ENCODE results near the gene MYPOP.

DNA sequence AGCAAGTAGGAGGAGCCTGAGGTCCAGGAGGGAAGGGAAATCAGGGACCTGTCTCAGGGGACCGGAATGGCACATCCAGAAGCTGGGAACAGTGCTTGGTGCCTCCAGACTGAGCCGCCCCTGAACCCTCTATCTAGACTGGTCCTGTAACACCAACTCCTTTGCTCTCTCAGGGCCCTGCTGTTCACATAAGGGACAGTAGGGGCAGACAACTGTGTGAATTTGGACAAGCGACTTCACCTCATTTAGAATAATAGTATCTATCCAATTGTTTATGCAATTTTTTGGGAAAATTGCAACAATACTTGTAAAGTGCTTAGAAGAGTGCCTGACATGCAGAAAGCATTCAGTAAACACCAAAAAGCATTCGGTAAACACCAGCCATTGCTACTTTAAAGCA, 53.5 kb downstream of the MYPOP start:
- TF ChIP-seq ZSCAN22 (CRISPR knock-in tag; IDR thresholded peaks at IDR 0.05) (no peak), ZNF543 (CRISPR knock-in tag; IDR thresholded peaks at IDR 0.05) (no peak), TCF7L2 (IDR thresholded peaks at IDR 0.05; ENCODE audit: low read depth, low read length) (no peak), SP2 (CRISPR knock-in tag; IDR thresholded peaks at IDR 0.05) (no peak), IRF2 (CRISPR knock-in tag; IDR thresholded peaks at IDR 0.05) (no peak), FIP1L1 (IDR thresholded peaks at IDR 0.05; ENCODE audit: borderline replicate concordance, insufficient read depth, low read depth, low read length) (no peak), SUZ12 (IDR thresholded peaks at IDR 0.05; ENCODE audit: low read depth, low read length) (no peak), ZNF782 (CRISPR knock-in tag; IDR thresholded peaks at IDR 0.05; ENCODE audit: borderline replicate concordance) (no peak), SAFB2 (CRISPR knock-in tag; IDR thresholded peaks at IDR 0.05; ENCODE audit: borderline replicate concordance, low read depth) (no peak), ZKSCAN8 (CRISPR knock-in tag; IDR thresholded peaks at IDR 0.05; ENCODE audit: borderline replicate concordance) (no peak), TEAD3 (CRISPR knock-in tag; optimal IDR thresholded peaks at IDR 0.05; ENCODE audit: borderline replicate concordance) (no peak)
- TF ChIP-seq, protein P1, sequence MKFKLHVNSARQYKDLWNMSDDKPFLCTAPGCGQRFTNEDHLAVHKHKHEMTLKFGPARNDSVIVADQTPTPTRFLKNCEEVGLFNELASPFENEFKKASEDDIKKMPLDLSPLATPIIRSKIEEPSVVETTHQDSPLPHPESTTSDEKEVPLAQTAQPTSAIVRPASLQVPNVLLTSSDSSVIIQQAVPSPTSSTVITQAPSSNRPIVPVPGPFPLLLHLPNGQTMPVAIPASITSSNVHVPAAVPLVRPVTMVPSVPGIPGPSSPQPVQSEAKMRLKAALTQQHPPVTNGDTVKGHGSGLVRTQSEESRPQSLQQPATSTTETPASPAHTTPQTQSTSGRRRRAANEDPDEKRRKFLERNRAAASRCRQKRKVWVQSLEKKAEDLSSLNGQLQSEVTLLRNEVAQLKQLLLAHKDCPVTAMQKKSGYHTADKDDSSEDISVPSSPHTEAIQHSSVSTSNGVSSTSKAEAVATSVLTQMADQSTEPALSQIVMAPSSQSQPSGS (CRISPR knock-in tag; IDR thresholded peaks at IDR 0.05), result no peak
- TF ChIP-seq, protein P2, sequence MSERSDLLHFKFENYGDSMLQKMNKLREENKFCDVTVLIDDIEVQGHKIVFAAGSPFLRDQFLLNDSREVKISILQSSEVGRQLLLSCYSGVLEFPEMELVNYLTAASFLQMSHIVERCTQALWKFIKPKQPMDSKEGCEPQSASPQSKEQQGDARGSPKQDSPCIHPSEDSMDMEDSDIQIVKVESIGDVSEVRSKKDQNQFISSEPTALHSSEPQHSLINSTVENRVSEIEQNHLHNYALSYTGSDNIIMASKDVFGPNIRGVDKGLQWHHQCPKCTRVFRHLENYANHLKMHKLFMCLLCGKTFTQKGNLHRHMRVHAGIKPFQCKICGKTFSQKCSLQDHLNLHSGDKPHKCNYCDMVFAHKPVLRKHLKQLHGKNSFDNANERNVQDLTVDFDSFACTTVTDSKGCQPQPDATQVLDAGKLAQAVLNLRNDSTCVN (CRISPR knock-in tag; IDR thresholded peaks at IDR 0.05; ENCODE audit: borderline replicate concordance), result no peak
- TF ChIP-seq, protein P3, sequence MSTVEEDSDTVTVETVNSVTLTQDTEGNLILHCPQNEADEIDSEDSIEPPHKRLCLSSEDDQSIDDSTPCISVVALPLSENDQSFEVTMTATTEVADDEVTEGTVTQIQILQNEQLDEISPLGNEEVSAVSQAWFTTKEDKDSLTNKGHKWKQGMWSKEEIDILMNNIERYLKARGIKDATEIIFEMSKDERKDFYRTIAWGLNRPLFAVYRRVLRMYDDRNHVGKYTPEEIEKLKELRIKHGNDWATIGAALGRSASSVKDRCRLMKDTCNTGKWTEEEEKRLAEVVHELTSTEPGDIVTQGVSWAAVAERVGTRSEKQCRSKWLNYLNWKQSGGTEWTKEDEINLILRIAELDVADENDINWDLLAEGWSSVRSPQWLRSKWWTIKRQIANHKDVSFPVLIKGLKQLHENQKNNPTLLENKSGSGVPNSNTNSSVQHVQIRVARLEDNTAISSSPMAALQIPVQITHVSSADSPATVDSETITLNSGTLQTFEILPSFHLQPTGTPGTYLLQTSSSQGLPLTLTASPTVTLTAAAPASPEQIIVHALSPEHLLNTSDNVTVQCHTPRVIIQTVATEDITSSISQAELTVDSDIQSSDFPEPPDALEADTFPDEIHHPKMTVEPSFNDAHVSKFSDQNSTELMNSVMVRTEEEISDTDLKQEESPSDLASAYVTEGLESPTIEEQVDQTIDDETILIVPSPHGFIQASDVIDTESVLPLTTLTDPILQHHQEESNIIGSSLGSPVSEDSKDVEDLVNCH (CRISPR knock-in tag; IDR thresholded peaks at IDR 0.05), result no peak
